H1 (cell line): Measurements from ENCODE around the gene GRIK1. TPM values are rescaled to one million over a fixed set of nuclear protein-coding genes. Genes with fewer than 3 reads are reported as not detected.

Source experiments
- CTCF ChIA-PET: fragments of 300-600 bp; sonication (Branson Sonifier 250); formaldehyde crosslinking; loops from one replicate; lab custom pipeline; 2021; ENCODE audit not compliant: partially characterized antibody; lab: Charles Lee
- POLR2A ChIA-PET: fragments of 300-600 bp; sonication (Branson Sonifier 250); formaldehyde crosslinking; loops from one replicate; lab custom pipeline; 2021; ENCODE audit warnings: inconsistent platforms; ENCODE audit not compliant: partially characterized antibody; lab: Charles Lee
- DNase-seq, 2 experiments: peaks; one replicate each; pipeline versions ENCODE4 v3.0.0 to v3.0.0-alpha.2; 2010 to 2022; ENCODE audit warnings: low spot score in 2 of 2, low read depth in 1 of 2, mixed read lengths in 1 of 2
- FAIRE-seq: peaks from 2 replicates; lab custom pipeline; 2011; peaks lifted over from hg19 to GRCh38; lab: Jason Lieb, UNC
- H2AFZ ChIP-seq: 2 replicates; pipeline ENCODE4 v1.8.1; 2012; ENCODE audit warnings: low read length, inconsistent platforms
- H2AK5ac ChIP-seq: 2 replicates; pipeline ENCODE4 v1.6.1; 2013; ENCODE audit warnings: low read depth, low read length
- H2BK120ac ChIP-seq: replicated peaks from 2 replicates; pipeline ENCODE3; 2013; ENCODE audit warnings: low read depth, low read length, inconsistent platforms
- H2BK12ac ChIP-seq: 2 replicates; pipeline ENCODE4 v1.6.1; 2013; ENCODE audit warnings: low read depth, low read length
- H2BK15ac ChIP-seq: 2 replicates; pipeline ENCODE4 v1.6.1; 2013; ENCODE audit warnings: low read length
- H2BK20ac ChIP-seq: 2 replicates; pipeline ENCODE4 v1.6.1; 2013; ENCODE audit warnings: low read length
- H2BK5ac ChIP-seq: 2 replicates; pipeline ENCODE4 v1.6.1; 2013; ENCODE audit warnings: low read depth, low read length
- H3K14ac ChIP-seq: 2 replicates; pipeline ENCODE4 v1.6.1; 2013; ENCODE audit warnings: inconsistent platforms; ENCODE audit not compliant: insufficient read length
- H3K18ac ChIP-seq: 2 replicates; pipeline ENCODE4 v1.6.1; 2013; ENCODE audit warnings: low read length; ENCODE audit errors: extremely low read depth
- H3K23ac ChIP-seq: 2 replicates; pipeline ENCODE4 v1.6.1; 2013; ENCODE audit warnings: inconsistent platforms; ENCODE audit not compliant: insufficient read length
- H3K23me2 ChIP-seq: 2 replicates; pipeline ENCODE4 v1.6.1; 2013; ENCODE audit warnings: low read depth, low read length
- H3K27ac ChIP-seq: 2 replicates; pipeline ENCODE4 v1.6.1; 2011; ENCODE audit warnings: low read depth, low read length, inconsistent platforms
- H3K27me3 ChIP-seq, 4 experiments: replicated peaks in 1 of 4; 1 replicate in 1 of 4; 2 replicates in 3 of 4; pipeline versions ENCODE4 v1.6.1 to v1.8.1; 2011 to 2013; ENCODE audit warnings: low read length in 3 of 4, mild to moderate bottlenecking in 3 of 4, inconsistent platforms in 2 of 4, mixed read lengths in 2 of 4, moderate library complexity in 1 of 4; ENCODE audit not compliant: control insufficient read depth in 3 of 4, insufficient read depth in 3 of 4; ENCODE audit errors: extremely low read depth in 1 of 4
- H3K36me3 ChIP-seq, 4 experiments: 2 replicates each; pipeline versions ENCODE4 v1.6.1 to v1.8.1; 2011 to 2013; ENCODE audit warnings: mild to moderate bottlenecking in 4 of 4, low read length in 3 of 4, moderate library complexity in 2 of 4, control low read depth in 1 of 4, inconsistent platforms in 1 of 4; ENCODE audit not compliant: insufficient read depth in 4 of 4, control insufficient read depth in 2 of 4
- H3K4ac ChIP-seq: replicated peaks from 2 replicates; pipeline ENCODE3; 2013; ENCODE audit warnings: low read length, low read depth, mixed read lengths, inconsistent platforms; ENCODE audit not compliant: insufficient read length
- H3K4me1 ChIP-seq, 4 experiments: replicated peaks in 1 of 4; 1 replicate in 1 of 4; 2 replicates in 3 of 4; pipeline versions ENCODE4 v1.6.1 to v1.8.1; 2011 to 2013; ENCODE audit warnings: low read length in 3 of 4, inconsistent platforms in 2 of 4, mixed read lengths in 1 of 4; ENCODE audit not compliant: insufficient read depth in 4 of 4, control insufficient read depth in 3 of 4
- H3K4me2 ChIP-seq, 2 experiments: 2 replicates each; pipeline versions ENCODE4 v1.6.1 to v1.8.1; 2011 to 2013; ENCODE audit warnings: low read depth in 2 of 2, low read length in 2 of 2, control low read depth in 1 of 2, inconsistent platforms in 1 of 2, mild to moderate bottlenecking in 1 of 2; ENCODE audit not compliant: insufficient read depth in 1 of 2
- H3K4me3 ChIP-seq, 4 experiments: fragments of 200-600, 300-600 bp in 1 of 4; sonication (generic), shearing (Covaris generic), sonication (Bioruptor Twin) in 1 of 4; 2 replicates each; pipeline versions ENCODE4 v1.5.1 to v1.8.1; 2011 to 2016; ENCODE audit warnings: low read length in 4 of 4, low read depth in 3 of 4, control low read depth in 2 of 4, inconsistent platforms in 2 of 4, mild to moderate bottlenecking in 2 of 4, mixed read lengths in 1 of 4, moderate library complexity in 1 of 4; ENCODE audit not compliant: insufficient read depth in 2 of 4; ENCODE audit errors: extremely low read depth in 1 of 4
- H3K56ac ChIP-seq: replicated peaks from 2 replicates; pipeline ENCODE3; 2013; ENCODE audit warnings: low read depth, mild to moderate bottlenecking, mixed read lengths, low read length, inconsistent platforms; ENCODE audit not compliant: insufficient read length
- H3K79me1 ChIP-seq: 2 replicates; pipeline ENCODE4 v1.6.1; 2013; ENCODE audit warnings: low read depth, low read length, control low read depth
- H3K79me2 ChIP-seq, 2 experiments: 2 replicates each; pipeline versions ENCODE4 v1.6.1 to v1.8.1; 2012 to 2013; ENCODE audit warnings: low read length in 2 of 2, mild to moderate bottlenecking in 2 of 2, inconsistent platforms in 1 of 2; ENCODE audit not compliant: insufficient read depth in 2 of 2, control insufficient read depth in 1 of 2
- H3K9ac ChIP-seq, 4 experiments: replicated peaks in 1 of 4; 1 replicate in 1 of 4; 2 replicates in 3 of 4; pipeline versions ENCODE4 v1.6.1 to v1.8.1; 2011 to 2013; ENCODE audit warnings: low read depth in 3 of 4, low read length in 3 of 4, control low read depth in 2 of 4, mild to moderate bottlenecking in 2 of 4, moderate library complexity in 2 of 4, inconsistent platforms in 1 of 4; ENCODE audit errors: extremely low read depth in 1 of 4
- H3K9me3 ChIP-seq, 2 experiments: 2 replicates each; pipeline versions ENCODE4 v1.6.1 to v1.8.1; 2012 to 2013; ENCODE audit warnings: mild to moderate bottlenecking in 2 of 2, moderate library complexity in 2 of 2, control low read depth in 1 of 2, inconsistent platforms in 1 of 2, low read depth in 1 of 2, low read length in 1 of 2, mixed read lengths in 1 of 2; ENCODE audit not compliant: insufficient read depth in 2 of 2
- H4K20me1 ChIP-seq, 2 experiments: replicated peaks in 1 of 2; 2 replicates each; pipeline versions ENCODE3 to v1.8.1; 2011 to 2013; ENCODE audit warnings: inconsistent platforms in 2 of 2, low read length in 2 of 2, mild to moderate bottlenecking in 1 of 2; ENCODE audit not compliant: insufficient read depth in 2 of 2, control insufficient read depth in 1 of 2
- H4K5ac ChIP-seq: 2 replicates; pipeline ENCODE4 v1.6.1; 2013; ENCODE audit warnings: low read length, low read depth, mixed read lengths, inconsistent platforms; ENCODE audit not compliant: insufficient read length
- H4K8ac ChIP-seq: 2 replicates; pipeline ENCODE4 v1.8.0; 2013; ENCODE audit warnings: mild to moderate bottlenecking, moderate library complexity, low read length, inconsistent platforms; ENCODE audit not compliant: insufficient read depth; ENCODE audit errors: extremely low read depth
- H4K91ac ChIP-seq: replicated peaks from 2 replicates; pipeline ENCODE3; 2013; ENCODE audit warnings: low read length, mixed read lengths, inconsistent platforms; ENCODE audit not compliant: insufficient read length
- CEBPB ChIP-seq: IDR thresholded peaks from 2 replicates; pipeline ENCODE4 v1.6.1; 2012; ENCODE audit warnings: low read depth, low read length
- CTBP2 ChIP-seq: IDR thresholded peaks from 2 replicates; pipeline ENCODE4 v1.7.0; 2011; ENCODE audit warnings: borderline replicate concordance, mild to moderate bottlenecking, moderate library complexity, mixed read lengths, low read length; ENCODE audit not compliant: insufficient read depth, insufficient read length
- CTCF ChIP-seq, 3 experiments: IDR thresholded peaks; 1 replicate in 2 of 3; 2 replicates in 1 of 3; pipeline versions ENCODE4 v1.5.1 to v1.6.1; 2011; ENCODE audit warnings: low read length in 3 of 3, mild to moderate bottlenecking in 3 of 3, inconsistent platforms in 2 of 3, low read depth in 1 of 3, moderate library complexity in 1 of 3; ENCODE audit not compliant: insufficient read depth in 1 of 3; ENCODE audit errors: control extremely low read depth in 1 of 3
- EP300 ChIP-seq, 2 experiments: IDR thresholded peaks; 1 replicate in 1 of 2; 2 replicates in 1 of 2; pipeline ENCODE4 v1.6.1; 2011 to 2012; ENCODE audit warnings: low read depth in 2 of 2, low read length in 2 of 2, mild to moderate bottlenecking in 2 of 2, borderline replicate concordance in 1 of 2, inconsistent platforms in 1 of 2, moderate library complexity in 1 of 2
- HDAC6 ChIP-seq: IDR thresholded peaks from one replicate; pipeline ENCODE4 v1.7.1; 2012; ENCODE audit warnings: low read depth, mild to moderate bottlenecking, inconsistent platforms, low read length, moderate library complexity
- POLR2A ChIP-seq, 2 experiments: IDR thresholded peaks; 1 replicate in 1 of 2; 2 replicates in 1 of 2; pipeline ENCODE4 v1.6.1; 2011; ENCODE audit warnings: low read depth in 2 of 2, low read length in 2 of 2, mild to moderate bottlenecking in 2 of 2; ENCODE audit errors: control extremely low read depth in 1 of 2
- SP1 ChIP-seq: IDR thresholded peaks from 2 replicates; pipeline ENCODE4 v1.6.1; 2011; ENCODE audit warnings: low read depth, low read length
- YY1 ChIP-seq: IDR thresholded peaks from 2 replicates; pipeline ENCODE4 v1.6.1; 2011; ENCODE audit warnings: low read depth, mild to moderate bottlenecking, low read length
- WGBS, 2 experiments: shearing (Covaris generic) in 1 of 2; methylation state at CpG; one replicate each; pipeline versions ENCODE4 v1.1.6 to v1.1.7; 2013 to 2015; ENCODE audit warnings: low lambda C conversion rate in 2 of 2, mixed read lengths in 2 of 2, inconsistent platforms in 1 of 2, low coverage in 1 of 2, missing lambda C conversion rate in 1 of 2; ENCODE audit not compliant: insufficient replicate concordance in 2 of 2, insufficient coverage in 1 of 2, insufficient read length in 1 of 2; ENCODE audit errors: extremely low coverage in 1 of 2, missing lambda C conversion rate in 1 of 2; 5-methylcytosine and 5-hydroxymethylcytosine counted together
- polyA plus RNA-seq, 7 experiments: library from polyadenylated mRNA; depleted of rRNA in 3 of 7; stranded (reverse) in 5 of 7; unstranded in 2 of 7; fragments of >200 nt in 5 of 7; fragments of 200-250 nt in 2 of 7; gene quantifications; 1 replicate in 5 of 7; 2 replicates in 1 of 7; 4 replicates in 1 of 7; pipeline versions ENCODE4 v1.2.1 to v1.2.3, GENCODE V29; 2011 to 2013; ENCODE audit warnings: missing spikeins in 2 of 7, mixed read lengths in 2 of 7
- total RNA-seq: library from RNA; stranded (reverse); fragmentation: NEBNext Ultra II Directional; extraction: Animal tissue kit (Norgen Biotek cat#: 25700); gene quantifications from 2 replicates; pipeline ENCODE4 v1.2.1, GENCODE V29; 2021
- TF ChIP-seq, protein P1 (sequence below): IDR thresholded peaks from 2 replicates; pipeline ENCODE4 v1.6.1; 2012; ENCODE audit warnings: low read length, inconsistent platforms
- TF ChIP-seq, protein P2 (sequence below): IDR thresholded peaks from 2 replicates; pipeline ENCODE4 v1.6.1; 2012; ENCODE audit warnings: inconsistent platforms

Gene GRIK1
- total and polyA plus RNA-seq, 2 of the 8 experiments (the other 6 are each of a cell fraction or from before 2014, with no cell fraction given) = 0.11 to 0.32 TPM

DNA sequence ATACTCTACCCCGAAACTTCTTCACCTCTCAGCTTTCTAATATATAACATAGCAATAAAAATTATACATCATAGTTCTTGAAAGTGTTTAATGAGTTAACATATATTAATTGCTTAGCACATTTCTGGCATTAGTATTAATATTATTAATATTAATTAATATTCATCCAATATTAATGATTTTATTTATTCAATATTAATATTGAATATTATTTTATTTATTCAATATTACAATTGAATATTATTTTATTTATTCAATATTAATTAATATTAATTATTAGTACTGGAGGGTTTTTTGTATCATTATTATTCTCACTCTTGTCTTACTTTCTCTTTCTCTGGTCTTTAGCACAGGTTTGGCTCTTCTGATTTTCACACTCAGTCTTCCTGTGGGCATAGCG lies 105.2 kb downstream of the GRIK1 start:
- H2BK5ac ChIP-seq = no peak overlapping the region
- no peak overlapping the region for H2BK12ac ChIP-seq
- H2AK5ac ChIP-seq = no peak overlapping the region
- H3K14ac ChIP-seq = no peak overlapping the region
- no peak overlapping the region for H4K91ac ChIP-seq
- H3K79me2 ChIP-seq = no peaks in the 10 kb centered on the region
- H3K23me2 ChIP-seq = no peaks in the 10 kb centered on the region; the same call in 1 of the 2 replicates
- no peak overlapping the region for H3K4me2 ChIP-seq
- no peak overlapping the region for H3K4ac ChIP-seq
- no peak overlapping the region for H4K5ac ChIP-seq
- POLR2A ChIA-PET = no interaction called here
- no peak overlapping the region for H2AFZ ChIP-seq
- H4K20me1 ChIP-seq = no peaks in the 10 kb centered on the region
- no peak overlapping the region for H2BK20ac ChIP-seq
- H3K36me3 ChIP-seq = 0 out of 8 replicates have a peak, but pooled peaks cover 0 to 4% (median 0%) of the 10 kb centered on the region in 4 experiments
- H2BK120ac ChIP-seq = no peak overlapping the region
- no peaks in the 10 kb centered on the region for H3K27me3 ChIP-seq
- no peak overlapping the region for H3K4me3 ChIP-seq
- no peak overlapping the region for H3K9ac ChIP-seq
- no peaks in the 10 kb centered on the region for H3K4me1 ChIP-seq
- CTCF ChIA-PET = no interaction called here
- H3K56ac ChIP-seq = no peak overlapping the region
- H3K18ac ChIP-seq = no peak overlapping the region
- DNase-seq (no peak), FAIRE-seq (no peak)
- no peak overlapping the region for H4K8ac ChIP-seq
- peaks cover 9 to 25% of the 10 kb centered on the region in 2 experiments for H3K9me3 ChIP-seq
- H3K79me1 ChIP-seq = no peaks in the 10 kb centered on the region
- no peak overlapping the region for H3K23ac ChIP-seq
- H3K27ac ChIP-seq = no peak overlapping the region
- H2BK15ac ChIP-seq = no peak overlapping the region
- 75% methylated on average over 2 of the region's 2 CpGs; no CpG with 5 or more reads in 1 of the 2 experiments for WGBS, 2 experiments
- TF ChIP-seq YY1 = no peak
- no peak for TF ChIP-seq HDAC6
- TF ChIP-seq SP1 = no peak
- TF ChIP-seq CTCF (IDR thresholded peaks at IDR 0.05; ENCODE audit: control extremely low read depth in 1 of 3, insufficient read depth in 1 of 3, low read depth in 1 of 3, low read length in 3 of 3) = no peak
- no peak for TF ChIP-seq EP300 (IDR thresholded peaks at IDR 0.05; ENCODE audit: borderline replicate concordance in 1 of 2, low read depth in 2 of 2, low read length in 2 of 2)
- TF ChIP-seq CTBP2 = no peak
- TF ChIP-seq, protein P1, sequence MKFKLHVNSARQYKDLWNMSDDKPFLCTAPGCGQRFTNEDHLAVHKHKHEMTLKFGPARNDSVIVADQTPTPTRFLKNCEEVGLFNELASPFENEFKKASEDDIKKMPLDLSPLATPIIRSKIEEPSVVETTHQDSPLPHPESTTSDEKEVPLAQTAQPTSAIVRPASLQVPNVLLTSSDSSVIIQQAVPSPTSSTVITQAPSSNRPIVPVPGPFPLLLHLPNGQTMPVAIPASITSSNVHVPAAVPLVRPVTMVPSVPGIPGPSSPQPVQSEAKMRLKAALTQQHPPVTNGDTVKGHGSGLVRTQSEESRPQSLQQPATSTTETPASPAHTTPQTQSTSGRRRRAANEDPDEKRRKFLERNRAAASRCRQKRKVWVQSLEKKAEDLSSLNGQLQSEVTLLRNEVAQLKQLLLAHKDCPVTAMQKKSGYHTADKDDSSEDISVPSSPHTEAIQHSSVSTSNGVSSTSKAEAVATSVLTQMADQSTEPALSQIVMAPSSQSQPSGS = no peak
- TF ChIP-seq, protein P2, sequence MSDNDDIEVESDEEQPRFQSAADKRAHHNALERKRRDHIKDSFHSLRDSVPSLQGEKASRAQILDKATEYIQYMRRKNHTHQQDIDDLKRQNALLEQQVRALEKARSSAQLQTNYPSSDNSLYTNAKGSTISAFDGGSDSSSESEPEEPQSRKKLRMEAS = no peak
- no peak for TF ChIP-seq POLR2A (IDR thresholded peaks at IDR 0.05; ENCODE audit: control extremely low read depth in 1 of 2, low read depth in 2 of 2, low read length in 2 of 2)
- TF ChIP-seq CEBPB = no peak
